ENCODE results near the gene PTGER1. TPM values are rescaled to one million over a fixed set of nuclear protein-coding genes. Genes with fewer than 3 reads are reported as not detected.

PTGER1 gene
- polyA plus RNA-seq, 3 donors = 1.6 to 13.3 (median 4.5) TPM

DNA sequence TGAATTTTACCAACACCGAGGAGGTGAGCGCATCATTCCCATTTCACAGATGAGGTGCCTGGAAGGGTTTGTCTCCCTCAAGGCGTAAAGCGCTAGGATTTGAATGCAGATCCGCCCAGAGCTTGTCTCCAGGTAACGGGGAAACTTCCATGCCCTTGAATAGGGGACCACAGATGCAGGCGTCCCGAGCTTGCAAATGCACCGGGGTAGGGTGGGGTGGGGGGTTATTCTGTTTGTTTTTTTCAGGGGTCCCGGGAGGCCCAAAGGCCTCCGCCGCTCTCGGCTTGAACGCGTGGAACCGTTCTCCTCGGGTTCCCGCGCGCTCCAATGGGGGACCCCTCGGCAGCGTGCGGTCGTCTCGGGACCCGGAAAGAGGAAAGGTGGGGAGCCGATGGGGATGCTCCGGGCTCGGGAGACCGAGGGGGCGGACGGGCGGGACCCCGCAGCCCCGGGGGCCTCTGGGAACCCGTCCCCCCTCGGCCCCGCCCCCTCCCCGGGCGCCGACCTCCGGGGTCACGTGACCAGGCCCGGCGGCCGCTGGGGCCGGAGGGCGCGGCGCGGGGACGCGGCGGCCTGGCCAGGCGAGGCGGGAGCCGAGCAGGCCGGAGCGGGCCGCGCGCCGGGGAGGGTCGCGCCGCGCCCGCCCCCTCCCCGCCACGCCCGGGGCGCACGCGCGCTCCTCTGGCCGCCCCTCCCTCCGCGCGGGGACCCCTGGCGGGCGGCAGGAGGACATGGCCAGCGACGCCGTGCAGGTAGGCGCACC, 42.2 kb downstream of the PTGER1 start, which contains the start of gene PKN1:
Gene PKN1, plus strand, starts transcription at position 516 of the 763 bp plus-strand sequence. Its CDS starts 216 bp downstream, at position 732.
- DNase-seq (ENCODE audit: extremely low read depth in 1 of 11, low read depth in 9 of 11, low spot score in 4 of 11) = peak in 2 of 11 donors; percentile 5 to 56

DNA sequence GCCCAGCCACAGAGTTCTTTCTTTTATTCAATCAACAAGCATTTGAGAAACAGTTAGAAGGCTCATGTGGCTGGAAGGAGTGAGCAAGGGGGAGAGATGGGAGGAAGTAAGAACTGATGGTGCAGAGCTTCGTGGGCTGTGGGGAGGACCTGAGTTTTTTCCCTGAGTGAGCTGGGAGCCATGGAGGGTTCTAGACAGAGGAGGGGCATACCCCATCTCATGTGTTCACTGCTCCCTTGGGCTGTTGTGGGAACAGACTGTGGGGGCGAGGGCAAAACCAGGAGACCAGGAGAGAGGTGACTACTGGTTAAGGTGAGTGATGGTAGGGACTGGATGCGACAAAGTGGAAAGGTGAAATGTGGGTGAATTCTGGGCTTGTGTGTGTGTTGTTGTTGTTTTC, 44.4 kb downstream of the PTGER1 start:
- no peak for DNase-seq (ENCODE audit: extremely low read depth in 1 of 11, low read depth in 9 of 11, low spot score in 4 of 11)

DNA sequence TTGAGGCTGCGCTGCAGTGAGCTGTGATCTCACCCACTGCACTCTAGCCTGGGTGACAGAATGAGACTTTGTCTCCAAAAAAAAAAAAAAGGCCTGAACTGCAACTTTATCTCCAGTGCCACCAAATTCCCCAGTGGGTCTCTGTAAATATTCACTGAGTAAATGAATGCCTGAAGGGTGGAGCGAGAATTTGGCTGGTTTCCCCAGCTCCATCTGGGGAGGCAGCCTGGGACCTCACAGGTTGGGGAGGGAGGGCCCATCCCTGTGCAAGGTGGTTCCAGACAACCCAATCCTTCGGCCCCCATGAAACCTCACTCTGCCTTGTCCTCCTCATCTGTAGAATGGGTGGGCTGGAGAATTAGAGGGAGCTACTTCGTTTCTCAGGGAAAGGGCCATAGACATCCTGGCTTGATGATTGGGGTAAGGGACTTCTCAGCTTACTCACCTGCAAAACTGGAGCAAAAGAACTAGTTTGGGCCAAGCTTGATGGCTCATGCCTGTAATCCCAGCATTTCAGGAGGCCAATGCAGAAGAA, 46.2 kb downstream of the PTGER1 start:
- DNase-seq (ENCODE audit: extremely low read depth in 1 of 11, low read depth in 9 of 11, low spot score in 4 of 11) = no peak

DNA sequence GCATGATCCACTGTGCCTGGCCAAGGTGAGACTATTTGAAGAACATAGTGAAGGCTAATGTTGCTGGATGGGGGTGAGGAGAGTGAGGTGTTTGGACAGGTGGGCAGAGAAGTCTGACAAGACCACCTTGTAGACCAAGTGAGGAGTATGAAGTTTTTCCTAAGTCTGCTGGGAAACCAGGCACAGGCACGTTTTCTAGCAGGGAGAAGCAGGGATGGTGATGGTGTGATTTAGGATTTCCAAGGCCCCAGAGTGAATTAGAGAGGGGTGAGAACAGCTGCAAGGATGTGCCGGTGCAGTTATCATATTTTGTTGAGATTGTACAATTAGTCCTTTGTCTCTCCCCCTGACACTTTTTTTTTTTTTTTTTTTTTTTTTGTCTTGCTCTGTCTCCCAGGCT, 47.7 kb downstream of the PTGER1 start:
- no peak for DNase-seq (ENCODE audit: extremely low read depth in 1 of 11, low read depth in 9 of 11, low spot score in 4 of 11)

DNA sequence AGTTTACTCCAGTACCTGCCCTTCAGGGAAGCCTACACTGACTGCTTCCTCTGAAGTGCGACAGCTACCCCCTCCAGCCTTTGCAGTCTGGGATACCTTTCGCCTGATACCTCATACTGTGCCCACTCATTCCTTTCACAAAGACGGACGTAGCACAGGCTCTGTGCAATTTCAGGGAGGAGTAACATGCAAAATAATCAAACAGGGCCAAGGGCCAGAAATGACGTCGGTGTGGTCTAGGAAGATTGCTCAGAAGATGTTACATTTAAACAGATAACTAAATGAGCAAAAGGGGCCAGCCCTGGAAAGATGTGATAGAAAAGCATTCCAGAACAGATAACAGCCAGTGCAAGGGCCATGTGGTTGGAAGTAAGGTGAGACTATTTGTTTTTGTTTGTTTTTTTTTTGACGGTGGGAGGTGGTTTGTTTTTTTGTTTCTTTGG, 49.4 kb downstream of the PTGER1 start:
- DNase-seq (ENCODE audit: extremely low read depth in 1 of 11, low read depth in 9 of 11, low spot score in 4 of 11) = no peak

Other genes starting within 250 kb of the PTGER1 start
- 10 to 100 TPM; 16.4 to 19.2 (median 18.4) TPM for gene ADGRE5, start 93.9 kb downstream of the PTGER1 start, polyA plus RNA-seq (ENCODE audit: insufficient read length in 3 of 3)
- 10 to 100 TPM; 49.4 to 63.4 (median 62.7) TPM for gene DDX39A, start 56.0 kb downstream of the PTGER1 start, polyA plus RNA-seq (ENCODE audit: insufficient read length in 3 of 3)
- gene PKN1, start 42.0 kb downstream of the PTGER1 start, polyA plus RNA-seq (ENCODE audit: insufficient read length in 3 of 3) = 100 to 1,000 TPM in 1 of 3 donors, 10 to 100 TPM in 2; 87.0 to 106 (median 98.6) TPM
- gene GIPC1, start 20.8 kb upstream of the PTGER1 start, polyA plus RNA-seq (ENCODE audit: insufficient read length in 3 of 3) = 10 to 100 TPM; 56.0 to 87.9 (median 85.0) TPM
- 100 to 1,000 TPM in 1 of 3 donors, 10 to 100 TPM in 2; 76.2 to 108 (median 97.3) TPM for gene DNAJB1, start 43.0 kb upstream of the PTGER1 start, polyA plus RNA-seq (ENCODE audit: insufficient read length in 3 of 3)
- 100 to 1,000 TPM; 130 to 151 (median 147) TPM for gene TECR, start 54.2 kb upstream of the PTGER1 start, polyA plus RNA-seq (ENCODE audit: insufficient read length in 3 of 3)
- 100 to 1,000 TPM in 2 of 3 donors, 10 to 100 TPM in 1; 67.6 to 121 (median 120) TPM for gene NDUFB7, start 96.7 kb upstream of the PTGER1 start, polyA plus RNA-seq (ENCODE audit: insufficient read length in 3 of 3)
- under 1 TPM; 0.11 to 0.44 (median 0.16) TPM for gene CLEC17A, start 107.7 kb upstream of the PTGER1 start, polyA plus RNA-seq (ENCODE audit: insufficient read length in 3 of 3)
- gene ADGRE3, start 199.5 kb upstream of the PTGER1 start, polyA plus RNA-seq (ENCODE audit: insufficient read length in 3 of 3) = under 1 TPM; 0.16 to 0.23 (median 0.19) TPM
- gene ZNF333, start 214.7 kb upstream of the PTGER1 start, polyA plus RNA-seq (ENCODE audit: insufficient read length in 3 of 3) = 10 to 100 TPM; 17.4 to 29.8 (median 18.2) TPM